HepG2 (cell line): ENCODE measurements around the gene TPRG1.

Experiments
- BRCA1 ChIP-seq: sonication (generic); formaldehyde crosslinking; IDR thresholded peaks from 2 replicates; pipeline ENCODE4 v1.4.0; 2020; ENCODE audit warnings: missing genetic modification reagents
- ELF4 ChIP-seq: sonication (generic); formaldehyde crosslinking; IDR thresholded peaks from 2 replicates; pipeline ENCODE4 v1.5.0; 2020; ENCODE audit warnings: missing genetic modification reagents, mild to moderate bottlenecking, moderate library complexity, borderline replicate concordance
- FOXM1 ChIP-seq: sonication (generic); formaldehyde crosslinking; IDR thresholded peaks from 2 replicates; pipeline ENCODE4 v1.5.0; 2020; ENCODE audit warnings: missing genetic modification reagents
- JUN ChIP-seq: sonication (generic); formaldehyde crosslinking; IDR thresholded peaks from 2 replicates; pipeline ENCODE4 v1.4.0; 2020; ENCODE audit warnings: mild to moderate bottlenecking, missing genetic modification reagents
- MED1 ChIP-seq: sonication (generic); formaldehyde crosslinking; IDR thresholded peaks from 2 replicates; pipeline ENCODE4 v1.4.0; 2020; ENCODE audit warnings: missing genetic modification reagents
- MXI1 ChIP-seq: IDR thresholded peaks from 3 replicates; pipeline ENCODE4 v1.6.1; 2012; ENCODE audit warnings: low read depth, low read length, inconsistent platforms, borderline replicate concordance
- NFIC ChIP-seq: IDR thresholded peaks from 2 replicates; pipeline ENCODE4 v1.6.1; 2012; ENCODE audit warnings: mild to moderate bottlenecking, low read length, inconsistent platforms
- NFKB2 ChIP-seq: sonication (generic); formaldehyde crosslinking; IDR thresholded peaks from 2 replicates; pipeline ENCODE4 v1.4.0; 2020; ENCODE audit warnings: missing genetic modification reagents, borderline replicate concordance
- POLR2A ChIP-seq, 2 experiments: IDR thresholded peaks; 2 replicates each; pipeline ENCODE4 v1.6.1; 2011; ENCODE audit warnings: low read depth in 2 of 2, low read length in 2 of 2, mild to moderate bottlenecking in 1 of 2, moderate library complexity in 1 of 2; ENCODE audit not compliant: insufficient read depth in 1 of 2
- RAD51 ChIP-seq: fragments of 450-650 bp; IDR thresholded peaks from 2 replicates; pipeline ENCODE4 v1.6.1; 2016; ENCODE audit warnings: borderline replicate concordance
- TF ChIP-seq, protein P1 (sequence below): sonication (generic); formaldehyde crosslinking; IDR thresholded peaks from 2 replicates; pipeline ENCODE4 v1.5.0; 2020; ENCODE audit warnings: missing genetic modification reagents, mild to moderate bottlenecking, borderline replicate concordance
- TF ChIP-seq, protein P2 (sequence below): sonication (generic); formaldehyde crosslinking; IDR thresholded peaks from 2 replicates; pipeline ENCODE4 v1.4.0; 2020; ENCODE audit warnings: mild to moderate bottlenecking, missing genetic modification reagents

DNA sequence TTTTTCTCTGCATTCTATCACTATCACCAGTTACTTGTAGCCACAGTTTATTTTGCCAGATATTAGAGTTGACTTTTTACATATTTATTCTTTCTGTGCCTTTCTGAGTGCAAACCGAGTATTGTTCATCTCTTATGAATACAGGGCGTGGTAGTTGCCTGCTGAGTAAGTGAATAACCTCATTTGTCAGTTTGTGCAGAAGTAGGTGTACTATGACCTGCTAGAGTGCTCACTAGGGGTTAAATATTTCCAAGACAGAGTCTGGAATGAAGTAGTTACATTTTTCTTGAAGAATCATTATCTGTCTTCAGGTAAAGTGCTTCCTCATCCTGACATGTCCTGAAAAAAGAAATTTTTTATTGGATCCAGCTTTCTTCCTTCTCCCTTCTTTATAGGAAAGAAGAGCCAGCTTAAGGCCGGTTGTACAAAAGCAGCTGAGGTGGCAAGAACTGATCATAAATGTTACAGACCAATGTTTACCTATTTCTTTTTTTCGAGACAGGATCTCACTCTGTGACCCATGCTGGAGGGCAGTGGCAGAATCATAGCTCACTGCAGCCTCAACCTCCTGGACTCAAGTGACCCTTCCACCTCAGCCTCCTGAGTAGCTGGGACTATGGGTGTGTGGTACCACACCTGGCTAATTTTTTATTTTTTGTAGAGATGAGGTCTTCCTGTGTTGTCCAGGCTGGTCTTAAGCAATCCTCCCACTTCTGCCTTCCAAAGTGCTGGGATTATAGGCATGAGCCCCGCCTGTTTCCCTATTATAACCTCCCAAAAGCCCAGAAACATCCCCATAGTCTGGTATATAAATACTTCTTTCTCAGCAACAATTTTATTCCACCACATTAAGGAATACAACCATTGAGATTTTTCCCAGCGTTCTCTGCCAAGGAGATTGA, 182.5 kb downstream of the TPRG1 start:
- TF ChIP-seq POLR2A (IDR thresholded peaks at IDR 0.05; ENCODE audit: insufficient read depth in 1 of 2, low read depth in 2 of 2, low read length in 2 of 2) (no peak), NFIC (no peak), MED1 (no peak), ELF4 (no peak), RAD51 (no peak), FOXM1 (CRISPR knock-in tag) (no peak), NFKB2 (CRISPR knock-in tag) (no peak), BRCA1 (no peak), MXI1 (no peak), JUN (CRISPR knock-in tag) (no peak)
- TF ChIP-seq, protein P1, sequence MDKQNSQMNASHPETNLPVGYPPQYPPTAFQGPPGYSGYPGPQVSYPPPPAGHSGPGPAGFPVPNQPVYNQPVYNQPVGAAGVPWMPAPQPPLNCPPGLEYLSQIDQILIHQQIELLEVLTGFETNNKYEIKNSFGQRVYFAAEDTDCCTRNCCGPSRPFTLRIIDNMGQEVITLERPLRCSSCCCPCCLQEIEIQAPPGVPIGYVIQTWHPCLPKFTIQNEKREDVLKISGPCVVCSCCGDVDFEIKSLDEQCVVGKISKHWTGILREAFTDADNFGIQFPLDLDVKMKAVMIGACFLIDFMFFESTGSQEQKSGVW, result no peak
- TF ChIP-seq, protein P2, sequence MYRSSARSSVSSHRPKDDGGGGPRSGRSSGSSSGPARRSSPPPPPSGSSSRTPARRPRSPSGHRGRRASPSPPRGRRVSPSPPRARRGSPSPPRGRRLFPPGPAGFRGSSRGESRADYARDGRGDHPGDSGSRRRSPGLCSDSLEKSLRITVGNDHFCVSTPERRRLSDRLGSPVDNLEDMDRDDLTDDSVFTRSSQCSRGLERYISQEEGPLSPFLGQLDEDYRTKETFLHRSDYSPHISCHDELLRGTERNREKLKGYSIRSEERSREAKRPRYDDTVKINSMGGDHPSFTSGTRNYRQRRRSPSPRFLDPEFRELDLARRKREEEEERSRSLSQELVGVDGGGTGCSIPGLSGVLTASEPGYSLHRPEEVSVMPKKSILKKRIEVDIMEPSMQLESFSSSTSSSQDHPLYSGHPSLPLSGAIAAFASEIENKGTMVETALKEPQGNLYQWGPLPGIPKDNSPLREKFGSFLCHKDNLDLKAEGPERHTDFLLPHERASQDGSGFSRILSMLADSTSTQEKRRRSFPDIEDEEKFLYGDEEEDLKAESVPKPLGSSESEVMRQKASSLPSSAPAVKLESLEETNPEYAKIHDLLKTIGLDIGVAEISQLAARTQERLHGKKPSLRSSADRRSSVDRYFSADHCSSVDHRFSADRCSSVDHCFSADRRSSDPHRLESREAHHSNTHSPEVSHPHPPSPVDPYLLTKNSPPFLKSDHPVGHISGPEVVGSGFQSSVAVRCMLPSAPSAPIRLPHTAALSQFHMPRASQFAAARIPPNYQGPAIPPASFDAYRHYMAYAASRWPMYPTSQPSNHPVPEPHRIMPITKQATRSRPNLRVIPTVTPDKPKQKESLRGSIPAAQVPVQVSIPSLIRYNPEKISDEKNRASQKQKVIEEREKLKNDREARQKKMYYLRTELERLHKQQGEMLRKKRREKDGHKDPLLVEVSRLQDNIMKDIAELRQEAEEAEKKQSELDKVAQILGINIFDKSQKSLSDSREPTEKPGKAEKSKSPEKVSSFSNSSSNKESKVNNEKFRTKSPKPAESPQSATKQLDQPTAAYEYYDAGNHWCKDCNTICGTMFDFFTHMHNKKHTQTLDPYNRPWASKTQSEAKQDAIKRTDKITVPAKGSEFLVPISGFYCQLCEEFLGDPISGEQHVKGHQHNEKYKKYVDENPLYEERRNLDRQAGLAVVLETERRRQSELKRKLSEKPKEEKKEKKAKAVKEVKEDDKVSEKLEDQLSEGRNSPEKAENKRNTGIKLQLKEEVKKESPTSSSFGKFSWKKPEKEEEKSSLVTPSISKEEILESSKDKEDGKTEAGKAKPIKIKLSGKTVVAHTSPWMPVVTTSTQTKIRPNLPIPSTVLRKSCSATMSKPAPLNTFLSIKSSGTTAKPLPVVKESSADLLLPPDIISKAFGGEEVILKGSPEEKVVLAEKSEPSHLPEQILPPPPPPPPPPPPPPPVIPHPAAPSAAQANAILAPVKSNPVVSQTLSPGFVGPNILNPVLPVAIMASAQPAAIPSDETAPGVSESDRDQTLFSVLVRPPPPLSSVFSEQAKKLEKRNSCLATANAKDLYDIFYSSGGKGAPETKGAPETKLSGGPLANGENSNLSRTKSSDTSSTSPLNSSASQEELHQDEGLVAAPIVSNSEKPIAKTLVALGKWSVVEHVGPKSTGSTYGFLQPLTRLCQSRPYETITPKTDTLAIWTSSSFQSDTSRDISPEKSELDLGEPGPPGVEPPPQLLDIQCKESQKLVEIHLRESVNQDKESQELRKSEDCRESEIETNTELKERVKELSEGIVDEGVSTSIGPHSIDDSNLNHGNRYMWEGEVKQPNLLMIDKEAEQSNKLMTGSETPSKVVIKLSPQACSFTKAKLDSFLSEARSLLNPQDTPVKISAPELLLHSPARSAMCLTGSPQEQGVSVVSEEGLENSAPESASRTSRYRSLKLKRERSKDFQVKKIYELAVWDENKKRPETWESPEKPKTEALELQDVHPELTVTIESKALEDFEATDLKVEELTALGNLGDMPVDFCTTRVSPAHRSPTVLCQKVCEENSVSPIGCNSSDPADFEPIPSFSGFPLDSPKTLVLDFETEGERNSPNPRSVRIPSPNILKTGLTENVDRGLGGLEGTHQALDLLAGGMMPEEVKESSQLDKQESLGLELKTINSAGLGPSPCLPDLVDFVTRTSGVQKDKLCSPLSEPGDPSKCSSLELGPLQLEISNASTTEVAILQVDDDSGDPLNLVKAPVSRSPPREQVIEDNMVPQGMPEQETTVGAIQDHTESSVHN, result no peak
